ENCODE results near the gene RAB25. TPM values are rescaled to one million over a fixed set of nuclear protein-coding genes. Genes with fewer than 3 reads are reported as not detected.
"Not testable (repeated sequence)": the region's sequence is repeated elsewhere in the genome, so short reads cannot be mapped to it uniquely, and the experiment has no call there.

The RAB25 gene
- total RNA-seq, result not detected
- long read RNA-seq, result 0 reads

DNA sequence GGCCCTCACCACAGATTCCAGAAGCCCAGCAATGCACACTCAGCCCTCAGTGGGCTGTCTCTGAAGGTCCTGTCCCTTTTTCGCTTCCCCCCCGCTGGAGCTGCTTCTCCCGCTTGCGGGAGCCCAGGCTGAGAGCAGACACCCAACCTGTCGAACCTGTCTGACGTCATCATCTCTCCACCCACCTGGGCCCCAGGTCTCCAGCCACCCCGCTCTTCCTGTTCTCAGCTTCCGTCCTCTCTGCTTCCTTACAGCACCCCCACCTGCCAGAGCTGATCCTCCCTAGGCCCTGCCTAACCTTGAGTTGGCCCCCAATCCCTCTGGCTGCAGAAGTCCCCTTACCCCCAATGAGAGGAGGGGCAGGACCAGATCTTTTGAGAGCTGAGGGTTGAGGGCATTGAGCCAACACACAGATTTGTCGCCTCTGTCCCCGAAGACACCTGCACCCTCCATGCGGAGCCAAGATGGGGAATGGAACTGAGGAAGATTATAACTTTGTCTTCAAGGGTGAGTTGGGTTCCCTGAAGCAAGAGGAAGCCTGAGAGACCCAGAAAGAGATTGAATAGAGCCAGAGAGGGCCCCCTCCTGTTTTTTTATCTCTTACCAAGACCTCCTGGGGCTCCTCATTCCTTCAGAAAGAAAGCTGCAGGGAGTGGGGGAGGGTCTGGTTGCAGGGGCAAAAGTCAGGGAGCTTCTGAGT, at the start of gene RAB25:
Gene RAB25, plus strand, starts transcription at position 224 of the 700 bp plus-strand sequence. Its CDS starts 241 bp downstream, at position 465.
- intact Hi-C loops (cut with DNase I), result no loop called here
- DNase-seq (no peak), ATAC-seq (ENCODE audit: poor library complexity) (peak; percentile 34)

- intact Hi-C loops (cut with DNase I), result no loop called here
- ATAC-seq (ENCODE audit: poor library complexity) (no peak), DNase-seq (no peak)
Measured at GRCh38 chr1:156012051-156012817, 48.7 kb upstream of the RAB25 start.

DNA sequence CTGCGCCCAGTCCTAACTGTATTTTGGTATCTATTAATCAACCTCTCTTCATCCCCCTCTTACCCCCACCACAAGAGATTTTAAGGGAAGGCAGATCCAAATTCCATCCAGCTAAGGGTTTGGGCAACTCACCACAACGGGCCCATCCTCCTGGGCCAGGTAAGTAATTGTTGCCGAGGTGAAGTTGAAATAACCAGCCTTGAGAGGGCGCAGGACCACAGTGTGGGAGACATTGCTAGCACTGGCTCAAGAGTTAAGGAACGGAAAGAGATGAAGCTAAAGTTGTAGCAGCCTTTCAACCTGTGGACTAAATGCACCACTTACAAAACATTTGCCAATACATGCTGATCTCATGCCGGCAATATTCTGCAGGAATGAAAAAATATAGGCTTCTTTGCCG, 46.1 kb upstream of the RAB25 start:
- DNase-seq, result no peak
- ATAC-seq (ENCODE audit: poor library complexity), result no peak

GRCh38 chr1:156019946-156020292, 41.0 kb upstream of the RAB25 start:
- intact Hi-C loops (cut with DNase I), result no loop called here
- DNase-seq, result no peak
- no peak for ATAC-seq (ENCODE audit: poor library complexity)

More for the DNA sequence above, 46.1 kb upstream of the RAB25 start:
- intact Hi-C loops (cut with DNase I), result no loop called here

GRCh38 chr1:156020293-156021092, 40.5 kb upstream of the RAB25 start, which contains the start of gene SSR2:
SSR2 (minus strand) TSS chr1:156020951; CDS start chr1:156020167, 784 bp downstream.
- DNase-seq (peak; percentile 87), ATAC-seq (ENCODE audit: poor library complexity) (peak; percentile 99)
- intact Hi-C loops (cut with DNase I), result no loop called here

DNA sequence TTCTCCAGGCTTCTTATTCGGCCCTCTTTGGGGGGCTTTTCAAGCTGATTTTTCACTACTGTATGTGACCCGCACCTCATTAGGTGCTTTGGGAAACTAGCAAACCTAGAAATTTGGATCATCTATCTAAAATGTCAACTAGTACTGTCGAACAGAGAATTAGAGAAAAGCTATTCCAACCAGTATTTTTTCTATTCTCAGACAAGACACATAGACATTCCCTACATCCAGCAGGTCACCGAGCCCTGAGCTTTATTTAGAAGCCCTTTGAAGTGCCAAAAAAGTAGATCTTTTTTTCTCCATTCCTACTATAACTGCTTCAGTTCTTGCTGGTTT, 39.9 kb upstream of the RAB25 start:
- no peak for DNase-seq
- intact Hi-C loops (cut with DNase I), result no loop called here

DNA sequence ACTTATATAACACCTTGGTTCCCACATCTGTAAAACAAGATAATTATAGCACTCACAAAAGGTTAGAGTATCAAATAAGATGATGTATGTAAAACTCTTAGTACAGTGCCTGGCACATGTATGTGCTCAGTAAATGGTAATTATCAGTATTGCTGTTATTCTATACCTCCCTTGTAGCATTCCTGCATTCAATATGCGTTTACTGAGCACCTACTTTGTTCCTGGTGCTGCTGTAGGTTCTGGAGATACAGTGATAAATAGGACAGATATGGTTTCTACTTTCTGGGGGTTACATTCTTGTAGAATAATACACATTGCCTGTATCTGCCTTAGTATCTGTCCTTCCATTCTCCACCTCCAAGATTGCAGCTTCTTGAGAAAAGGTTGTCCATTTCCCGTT, 39.0 kb upstream of the RAB25 start:
- DNase-seq, result no peak
- intact Hi-C loops (cut with DNase I), result no loop called here
- ATAC-seq (ENCODE audit: poor library complexity), result no peak

More for the DNA sequence above, 39.9 kb upstream of the RAB25 start:
- no peak for ATAC-seq (ENCODE audit: poor library complexity)

- no peak for ATAC-seq (ENCODE audit: poor library complexity)
- no peak for DNase-seq
- intact Hi-C loops (cut with DNase I), result no loop called here
Measured at GRCh38 chr1:156024801-156025200, 36.2 kb upstream of the RAB25 start.

DNA sequence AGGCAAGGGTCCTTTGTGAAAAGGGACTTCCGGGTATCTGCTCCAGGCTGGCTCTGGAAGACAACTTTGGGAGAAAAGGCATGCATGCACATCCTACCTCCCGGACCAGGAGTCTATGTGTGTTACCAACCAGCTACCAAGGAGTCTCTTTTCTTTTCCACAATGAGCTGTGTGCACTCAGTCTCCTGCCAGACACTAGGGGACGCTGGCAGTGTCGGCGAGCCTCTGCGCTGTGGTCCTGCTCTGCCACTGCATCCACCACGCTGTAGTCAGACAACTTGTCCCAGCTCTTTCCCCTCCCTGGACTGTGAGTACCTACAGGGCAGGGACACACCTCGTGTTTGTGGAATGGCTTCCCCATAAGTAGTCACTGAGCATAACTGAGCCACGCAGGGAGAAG, 35.1 kb upstream of the RAB25 start:
- DNase-seq, result no peak
- peak; percentile 59 for ATAC-seq (ENCODE audit: poor library complexity)
- intact Hi-C loops (cut with DNase I), result no loop called here

DNA sequence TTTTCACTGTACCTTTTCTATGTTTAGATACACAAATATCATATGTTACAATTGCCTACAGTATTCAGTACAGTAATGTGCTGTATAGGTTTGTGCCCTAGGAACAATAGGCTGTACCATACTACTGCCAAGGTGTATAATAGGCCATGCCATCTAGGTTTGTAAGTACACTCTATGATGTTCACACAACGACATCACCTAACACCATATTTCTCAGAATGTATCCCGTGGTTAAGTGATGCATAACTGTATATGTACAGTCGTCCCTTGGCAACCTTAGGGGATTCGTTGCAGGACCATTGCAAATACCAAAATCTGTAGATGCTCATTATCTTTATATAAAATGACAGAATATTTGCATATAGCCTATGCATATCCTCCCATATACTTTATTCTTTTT, 34.4 kb upstream of the RAB25 start:
- ATAC-seq (ENCODE audit: poor library complexity) (no peak), DNase-seq (no peak)
- intact Hi-C loops (cut with DNase I), result no loop called here

DNA sequence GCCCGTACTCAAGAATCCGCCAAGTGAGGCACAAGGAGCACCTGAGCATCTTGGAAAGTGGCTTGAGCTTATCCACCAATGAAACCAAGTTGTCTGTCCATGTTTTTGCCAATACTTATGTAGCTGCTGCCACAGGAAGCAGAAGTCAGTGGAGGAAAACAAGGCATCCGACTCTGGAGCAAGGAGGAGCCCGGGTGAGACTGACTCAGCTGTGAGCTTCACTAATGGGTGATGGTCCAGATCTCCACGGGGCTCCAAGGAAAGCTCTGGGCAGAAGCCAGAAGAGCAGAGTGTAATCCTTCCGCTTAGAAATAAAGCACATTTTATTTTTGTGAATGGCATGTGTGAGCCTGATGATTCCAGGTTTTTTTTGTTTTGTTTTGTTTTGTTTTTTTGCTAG, 27.9 kb upstream of the RAB25 start:
- DNase-seq (no peak), ATAC-seq (ENCODE audit: poor library complexity) (no peak)
- intact Hi-C loops (cut with DNase I), result no loop called here

DNA sequence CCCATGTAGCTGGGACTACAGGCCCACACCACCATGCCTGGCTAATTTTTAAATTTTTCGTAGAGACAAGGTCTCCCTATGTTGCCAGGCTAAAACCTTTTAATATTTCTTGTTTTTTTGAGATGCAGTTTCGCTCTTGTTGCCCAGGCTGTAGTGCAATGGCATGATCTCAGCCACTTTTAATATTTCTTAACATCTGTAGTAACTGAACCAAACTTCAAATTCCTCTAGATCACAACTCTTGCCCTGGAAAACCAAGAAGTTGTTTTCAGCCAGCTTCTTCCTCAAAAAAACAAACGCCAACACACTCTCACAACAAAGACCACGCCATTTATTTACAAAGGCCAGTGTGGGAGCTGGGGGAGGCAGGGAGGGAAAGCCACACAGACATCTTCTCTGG, 26.0 kb upstream of the RAB25 start:
- ATAC-seq (ENCODE audit: poor library complexity); intact Hi-C loops (cut with DNase I); DNase-seq: not testable (repeated sequence)

- DNase-seq, result no peak
- intact Hi-C loops (cut with DNase I), result no loop called here
Measured at GRCh38 chr1:156042828-156043227, 18.1 kb upstream of the RAB25 start.

GRCh38 chr1:156045076-156045475, 15.9 kb upstream of the RAB25 start:
- ATAC-seq (ENCODE audit: poor library complexity) (no peak), DNase-seq (no peak)
- intact Hi-C loops (cut with DNase I), result no loop called here

More at GRCh38 chr1:156042828-156043227, 18.1 kb upstream of the RAB25 start:
- ATAC-seq (ENCODE audit: poor library complexity), result no peak

DNA sequence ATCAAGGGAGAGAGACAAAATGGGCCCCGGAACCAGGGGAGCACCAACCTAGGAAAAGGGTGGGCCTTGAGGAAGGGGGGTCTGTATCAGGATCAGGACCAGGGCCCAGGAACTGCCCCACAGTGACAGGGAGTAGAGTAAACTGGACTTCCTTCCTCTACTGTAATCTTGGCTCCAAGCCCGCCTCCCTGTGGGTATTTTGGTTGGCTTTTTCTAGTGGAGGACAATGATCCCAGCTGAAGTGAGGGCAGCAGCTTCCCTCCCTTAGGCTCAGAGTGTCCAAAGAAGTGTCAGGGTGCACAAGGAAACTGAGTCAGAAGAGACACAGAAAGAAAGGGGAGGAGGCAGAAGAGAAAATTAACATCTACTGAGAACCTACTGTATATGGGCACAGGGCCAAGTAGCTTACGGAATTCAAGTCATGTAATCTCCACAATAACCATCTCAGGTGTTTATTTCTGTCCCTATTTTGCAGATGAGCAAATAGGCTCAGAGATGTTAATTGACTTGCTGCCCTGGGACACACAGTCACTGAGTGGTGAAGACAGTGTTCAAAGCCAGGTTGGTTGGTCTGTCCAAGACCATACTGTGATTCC, 12.2 kb upstream of the RAB25 start:
- DNase-seq, result no peak
- intact Hi-C loops (cut with DNase I), result no loop called here
- no peak for ATAC-seq (ENCODE audit: poor library complexity)

DNA sequence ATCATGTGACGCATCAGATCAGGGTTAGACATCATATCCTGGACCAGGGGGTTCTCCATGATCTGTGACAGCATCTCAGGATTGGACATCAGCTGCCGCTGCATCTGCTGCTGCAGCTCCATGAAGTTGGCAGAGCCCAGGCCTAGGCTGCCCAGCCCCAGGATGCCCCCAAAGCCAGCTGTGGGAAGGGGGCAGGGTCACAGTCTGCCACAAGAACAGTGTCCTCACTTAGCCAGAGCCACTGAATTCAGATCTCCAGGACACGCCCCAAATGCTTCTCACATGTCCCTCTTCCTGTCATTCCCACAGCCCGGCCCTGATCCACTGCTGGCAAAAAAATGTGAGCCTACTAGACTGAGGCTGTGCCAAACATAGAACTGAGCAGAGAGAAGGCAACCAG, 10.6 kb upstream of the RAB25 start:
- peak; percentile 53 for DNase-seq
- peak; percentile 6 for ATAC-seq (ENCODE audit: poor library complexity)

DNA sequence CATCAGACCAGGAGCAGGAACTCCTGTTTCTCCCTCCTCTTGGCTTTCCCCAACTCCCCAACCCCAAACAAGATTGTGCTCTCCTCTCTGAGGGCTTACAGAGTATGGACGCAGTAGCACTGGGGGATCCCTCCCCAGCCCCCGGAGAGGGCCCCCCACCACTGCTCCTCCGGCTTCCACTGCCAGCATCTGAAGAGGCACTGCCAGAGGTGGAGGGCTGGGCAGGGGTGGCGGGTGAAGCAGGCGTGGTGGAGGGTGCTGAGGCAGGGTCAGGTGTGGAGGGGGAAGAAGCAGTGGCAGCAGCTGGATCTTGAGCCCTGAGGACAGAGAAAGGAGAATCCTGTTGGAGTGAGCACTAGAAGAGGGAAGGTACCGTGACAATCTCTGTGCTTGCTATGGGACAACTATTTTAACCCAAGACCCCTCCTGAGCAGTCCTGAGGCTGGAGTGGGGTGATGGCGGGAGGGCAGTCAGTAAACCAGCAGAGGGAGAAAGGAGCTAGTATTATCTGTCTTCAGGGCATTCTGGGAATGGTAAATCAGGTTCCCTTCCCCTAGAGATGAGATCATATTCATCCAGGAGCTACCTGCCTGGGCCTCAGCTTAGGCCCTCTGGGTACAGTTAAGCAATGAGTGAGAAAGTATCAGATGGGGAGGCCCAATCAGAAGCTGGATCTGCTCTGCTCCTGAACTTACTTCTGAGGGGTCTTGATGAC, 9.8 kb upstream of the RAB25 start:
- intact Hi-C loops (cut with DNase I), result no loop called here
- DNase-seq (no peak), ATAC-seq (ENCODE audit: poor library complexity) (no peak)

More for the DNA sequence above, 10.6 kb upstream of the RAB25 start:
- intact Hi-C loops (cut with DNase I), result no loop called here

Data from Right ventricle myocardium superior (tissue), 1 donor.